Fibroblast of skin of back (primary cell): ENCODE data around the gene AGAP1.
A peak's percentile ranks its signal among the peaks of the same experiment; 100 is the strongest.

Experiments used
- DNase-seq: peaks from one replicate; pipeline ENCODE4 v3.0.0-alpha.2; 2013

The AGAP1 gene

GRCh38 chr2:235893129-235893698, 399.4 kb downstream of the AGAP1 start:
- no peak for DNase-seq

GRCh38 chr2:235894839-235895238, 401.0 kb downstream of the AGAP1 start:
- no peak for DNase-seq

- no peak for DNase-seq
Measured at GRCh38 chr2:235896061-235896460, 402.2 kb downstream of the AGAP1 start.

GRCh38 chr2:235897992-235898391, 404.1 kb downstream of the AGAP1 start:
- DNase-seq, result no peak

GRCh38 chr2:235898766-235899165, 404.9 kb downstream of the AGAP1 start:
- no peak for DNase-seq

- peak; percentile 6 for DNase-seq
Measured at GRCh38 chr2:235900631-235901030, 406.8 kb downstream of the AGAP1 start.

- no peak for DNase-seq
Measured at GRCh38 chr2:235901243-235901642, 407.4 kb downstream of the AGAP1 start.

- DNase-seq, result no peak
Measured at GRCh38 chr2:235903782-235904584, 410.1 kb downstream of the AGAP1 start.

- no peak for DNase-seq
Measured at GRCh38 chr2:235904585-235904931, 410.7 kb downstream of the AGAP1 start.

- DNase-seq, result no peak
Measured at GRCh38 chr2:235908826-235909225, 415.0 kb downstream of the AGAP1 start.

- DNase-seq, result no peak
Measured at GRCh38 chr2:235909358-235909757, 415.5 kb downstream of the AGAP1 start.

GRCh38 chr2:235910067-235910466, 416.2 kb downstream of the AGAP1 start:
- DNase-seq, result no peak

GRCh38 chr2:235911125-235911524, 417.3 kb downstream of the AGAP1 start:
- DNase-seq, result no peak

GRCh38 chr2:235911633-235912233, 417.9 kb downstream of the AGAP1 start:
- DNase-seq, result no peak

- DNase-seq, result no peak
Measured at GRCh38 chr2:235914756-235915155, 420.9 kb downstream of the AGAP1 start.

- DNase-seq, result no peak
Measured at GRCh38 chr2:235917506-235917905, 423.7 kb downstream of the AGAP1 start.

GRCh38 chr2:235918876-235919275, 425.0 kb downstream of the AGAP1 start:
- DNase-seq, result no peak

- DNase-seq, result no peak
Measured at GRCh38 chr2:235920216-235920865, 426.5 kb downstream of the AGAP1 start.

- no peak for DNase-seq
Measured at GRCh38 chr2:235921508-235922191, 427.8 kb downstream of the AGAP1 start.

GRCh38 chr2:235922839-235923238, 429.0 kb downstream of the AGAP1 start:
- no peak for DNase-seq

- no peak for DNase-seq
Measured at GRCh38 chr2:235923859-235924674, 430.2 kb downstream of the AGAP1 start.

GRCh38 chr2:235924675-235925063, 430.8 kb downstream of the AGAP1 start:
- no peak for DNase-seq
